ENCODE measurements around the gene MRNIP. TPM values are rescaled to one million over a fixed set of nuclear protein-coding genes. Genes with fewer than 3 reads are reported as not detected.

The MRNIP gene
- total and polyA plus RNA-seq, 2 of the 4 experiments (the other 2 are of a cell fraction), result 6.6 to 24.7 TPM

DNA sequence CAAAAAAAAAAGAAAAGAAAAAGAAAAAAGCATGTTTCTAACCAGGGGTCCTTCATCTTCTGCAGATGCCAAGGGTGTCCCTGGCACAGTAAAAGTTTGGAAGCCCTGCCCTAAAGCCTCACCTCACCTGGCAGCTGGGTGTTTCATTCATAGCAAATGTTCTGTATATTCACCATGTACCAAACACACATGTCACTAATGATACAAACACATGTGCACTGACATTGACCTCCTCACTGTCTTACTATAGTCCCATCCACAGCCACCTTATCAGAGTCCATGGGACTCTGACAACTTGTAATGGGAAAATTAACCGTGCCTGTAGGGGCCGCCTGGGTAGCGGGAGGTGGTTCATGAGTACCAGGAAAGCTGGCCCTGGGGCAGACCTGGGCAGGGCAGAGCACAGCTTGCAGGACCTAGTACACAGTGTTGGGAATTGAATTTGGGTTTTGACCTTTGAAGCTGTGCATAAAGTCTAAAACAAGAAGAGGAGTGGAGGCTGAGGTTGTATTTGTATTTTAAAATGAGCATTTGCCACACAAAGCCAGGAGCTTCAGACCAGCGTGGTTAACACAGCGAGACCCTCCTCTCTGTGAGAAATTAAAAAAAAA, 45.5 kb downstream of the MRNIP start:
- Histone ChIP-seq H3K4me3 (ENCODE audit: insufficient read depth, low read depth, low read length) (no peak overlapping the region), H2BK5ac (ENCODE audit: low read depth, low read length, poor library complexity, severe bottlenecking) (no peak overlapping the region), H3K9ac (ENCODE audit: low read depth, low read length) (no peak overlapping the region), H3K9me1 (ENCODE audit: insufficient read depth, low read length) (peaks cover 6% of the 10 kb centered on the region; the same call in 1 of the 2 replicates), H3K4ac (ENCODE audit: low read depth, low read length) (no peak overlapping the region), H3K56ac (ENCODE audit: extremely low read depth, insufficient read depth, low read length) (no peak overlapping the region), H4K8ac (ENCODE audit: low read depth in 2 of 2, low read length in 2 of 2) (no peak overlapping the region), H3K14ac (replicated peaks; ENCODE audit: low read depth, low read length) (no peak overlapping the region), H3K18ac (ENCODE audit: low read depth, low read length) (no peak overlapping the region), H3K23ac (ENCODE audit: low read depth, low read length) (no peak overlapping the region), H3K4me2 (ENCODE audit: low read depth, low read length) (no peak overlapping the region), H2BK20ac (ENCODE audit: low read depth, low read length) (no peak overlapping the region), H4K5ac (ENCODE audit: low read depth, low read length) (no peak overlapping the region), H4K20me1 (ENCODE audit: insufficient read depth, low read length) (no peaks in the 10 kb centered on the region), H3K4me1 (ENCODE audit: control insufficient read depth, insufficient read depth, low read length) (peaks cover under 1% of the 10 kb centered on the region; the same call in 1 of the 2 replicates), H3K79me1 (ENCODE audit: low read depth in 1 of 2, low read length in 2 of 2) (peaks cover 0 to 8% of the 10 kb centered on the region in 2 experiments; a peak in 3 of 4 replicates), H2AFZ (replicated peaks; ENCODE audit: low read length, poor library complexity) (no peak overlapping the region), H2BK15ac (ENCODE audit: low read depth, low read length) (no peak overlapping the region), H3K27me3 (ENCODE audit: control insufficient read depth, insufficient read depth, low read length) (no peaks in the 10 kb centered on the region), H2BK120ac (ENCODE audit: low read depth, low read length) (no peak overlapping the region), H4K91ac (ENCODE audit: insufficient read depth, low read depth, low read length) (no peak overlapping the region), H3K27ac (ENCODE audit: insufficient read depth, low read length) (no peak overlapping the region), H3K36me3 (ENCODE audit: control insufficient read depth, insufficient read depth, low read length) (peaks cover 17% of the 10 kb centered on the region), H2AK9ac (replicated peaks; ENCODE audit: low read depth, low read length, poor library complexity) (no peak overlapping the region), H2AK5ac (ENCODE audit: low read depth, low read length) (no peak overlapping the region), H3K9me3 (ENCODE audit: control insufficient read depth, insufficient read depth, low read length) (no peaks in the 10 kb centered on the region; the same call in 1 of the 2 replicates)
- no peak for DNase-seq
- intact Hi-C loops (cut with micrococcal nuclease), result no loop called here
- no CpG with 5 or more reads among the region's 5 CpGs for WGBS, 2 experiments (ENCODE audit: extremely low coverage in 2 of 2, insufficient read length in 1 of 2)
- ChIA-PET CTCF (no interaction called here), POLR2A (ENCODE audit: unreplicated experiment) (no interaction called here)
- no TSS peak for BruUV-seq (replicated peaks)
- dilution Hi-C loops (cut with HindIII; ENCODE audit: low sequenced_read_pairs, unreplicated experiment), result no loop called here
- ATAC-seq (ENCODE audit: low read depth), result no peak
- in situ Hi-C loops (cut with MboI; ENCODE audit: low sequenced_read_pairs), result no loop called here
- TF ChIP-seq, protein P1, sequence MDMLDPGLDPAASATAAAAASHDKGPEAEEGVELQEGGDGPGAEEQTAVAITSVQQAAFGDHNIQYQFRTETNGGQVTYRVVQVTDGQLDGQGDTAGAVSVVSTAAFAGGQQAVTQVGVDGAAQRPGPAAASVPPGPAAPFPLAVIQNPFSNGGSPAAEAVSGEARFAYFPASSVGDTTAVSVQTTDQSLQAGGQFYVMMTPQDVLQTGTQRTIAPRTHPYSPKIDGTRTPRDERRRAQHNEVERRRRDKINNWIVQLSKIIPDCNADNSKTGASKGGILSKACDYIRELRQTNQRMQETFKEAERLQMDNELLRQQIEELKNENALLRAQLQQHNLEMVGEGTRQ (IDR thresholded peaks at IDR 0.05; ENCODE audit: low read depth, low read length), result no peak
- no peak for TF ChIP-seq CEBPB (IDR thresholded peaks at IDR 0.05; ENCODE audit: low read depth, low read length)
- TF ChIP-seq, protein P2, sequence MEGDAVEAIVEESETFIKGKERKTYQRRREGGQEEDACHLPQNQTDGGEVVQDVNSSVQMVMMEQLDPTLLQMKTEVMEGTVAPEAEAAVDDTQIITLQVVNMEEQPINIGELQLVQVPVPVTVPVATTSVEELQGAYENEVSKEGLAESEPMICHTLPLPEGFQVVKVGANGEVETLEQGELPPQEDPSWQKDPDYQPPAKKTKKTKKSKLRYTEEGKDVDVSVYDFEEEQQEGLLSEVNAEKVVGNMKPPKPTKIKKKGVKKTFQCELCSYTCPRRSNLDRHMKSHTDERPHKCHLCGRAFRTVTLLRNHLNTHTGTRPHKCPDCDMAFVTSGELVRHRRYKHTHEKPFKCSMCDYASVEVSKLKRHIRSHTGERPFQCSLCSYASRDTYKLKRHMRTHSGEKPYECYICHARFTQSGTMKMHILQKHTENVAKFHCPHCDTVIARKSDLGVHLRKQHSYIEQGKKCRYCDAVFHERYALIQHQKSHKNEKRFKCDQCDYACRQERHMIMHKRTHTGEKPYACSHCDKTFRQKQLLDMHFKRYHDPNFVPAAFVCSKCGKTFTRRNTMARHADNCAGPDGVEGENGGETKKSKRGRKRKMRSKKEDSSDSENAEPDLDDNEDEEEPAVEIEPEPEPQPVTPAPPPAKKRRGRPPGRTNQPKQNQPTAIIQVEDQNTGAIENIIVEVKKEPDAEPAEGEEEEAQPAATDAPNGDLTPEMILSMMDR (conservative IDR thresholded peaks at IDR 0.05; ENCODE audit: low read depth, low read length), result no peak
- no peak for TF ChIP-seq SMC3 (IDR thresholded peaks at IDR 0.05; ENCODE audit: low read depth, low read length)
- no peak for TF ChIP-seq MXI1 (IDR thresholded peaks at IDR 0.05; ENCODE audit: borderline replicate concordance, low read depth, low read length)
- no peak for TF ChIP-seq FOS (IDR thresholded peaks at IDR 0.05; ENCODE audit: low read depth, low read length)
- TF ChIP-seq MAFK (IDR thresholded peaks at IDR 0.05; ENCODE audit: low read depth, low read length), result no peak
- TF ChIP-seq, protein P3, sequence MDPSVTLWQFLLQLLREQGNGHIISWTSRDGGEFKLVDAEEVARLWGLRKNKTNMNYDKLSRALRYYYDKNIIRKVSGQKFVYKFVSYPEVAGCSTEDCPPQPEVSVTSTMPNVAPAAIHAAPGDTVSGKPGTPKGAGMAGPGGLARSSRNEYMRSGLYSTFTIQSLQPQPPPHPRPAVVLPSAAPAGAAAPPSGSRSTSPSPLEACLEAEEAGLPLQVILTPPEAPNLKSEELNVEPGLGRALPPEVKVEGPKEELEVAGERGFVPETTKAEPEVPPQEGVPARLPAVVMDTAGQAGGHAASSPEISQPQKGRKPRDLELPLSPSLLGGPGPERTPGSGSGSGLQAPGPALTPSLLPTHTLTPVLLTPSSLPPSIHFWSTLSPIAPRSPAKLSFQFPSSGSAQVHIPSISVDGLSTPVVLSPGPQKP (IDR thresholded peaks at IDR 0.05; ENCODE audit: borderline replicate concordance, low read depth, low read length), result no peak

Data from IMR-90 (cell line).